GM18519 (cell line): ENCODE results near the gene ENC1.

Source experiments
- ATAC-seq: cut with Tn5 transposase; IDR thresholded peaks from one replicate; pipeline ENCODE4 v1.9.1; 2021; ENCODE audit warnings: mild to moderate bottlenecking, moderate library complexity; ENCODE audit not compliant: unreplicated experiment, low FRiP score

The ENC1 gene

GRCh38 chr5:74616236-74617146 lies 24.0 kb downstream of the ENC1 start:
- no peak for ATAC-seq

GRCh38 chr5:74613283-74613682 lies 27.2 kb downstream of the ENC1 start:
- no peak for ATAC-seq

GRCh38 chr5:74612045-74612444 lies 28.5 kb downstream of the ENC1 start:
- ATAC-seq = no peak

GRCh38 chr5:74608736-74609601 lies 31.6 kb downstream of the ENC1 start:
- ATAC-seq = no peak

GRCh38 chr5:74605759-74606158 lies 34.8 kb downstream of the ENC1 start:
- no peak for ATAC-seq

GRCh38 chr5:74603376-74603775 lies 37.2 kb downstream of the ENC1 start:
- ATAC-seq = no peak

GRCh38 chr5:74599148-74599547 lies 41.4 kb downstream of the ENC1 start:
- ATAC-seq = no peak

- no peak for ATAC-seq
Measured at GRCh38 chr5:74598731-74599130, 41.8 kb downstream of the ENC1 start.

- no peak for ATAC-seq
Measured at GRCh38 chr5:74596927-74597326, 43.6 kb downstream of the ENC1 start.

GRCh38 chr5:74595143-74595925 lies 45.2 kb downstream of the ENC1 start:
- no peak for ATAC-seq

- ATAC-seq = no peak
Measured at GRCh38 chr5:74594137-74595040, 46.1 kb downstream of the ENC1 start.

GRCh38 chr5:74589204-74590056 lies 51.1 kb downstream of the ENC1 start:
- no peak for ATAC-seq

- no peak for ATAC-seq
Measured at GRCh38 chr5:74588415-74588814, 52.1 kb downstream of the ENC1 start.

GRCh38 chr5:74587890-74588289 lies 52.6 kb downstream of the ENC1 start:
- no peak for ATAC-seq

- ATAC-seq = no peak
Measured at GRCh38 chr5:74587300-74587699, 53.2 kb downstream of the ENC1 start.

GRCh38 chr5:74586856-74587255 lies 53.7 kb downstream of the ENC1 start:
- no peak for ATAC-seq

GRCh38 chr5:74582853-74583252 lies 57.7 kb downstream of the ENC1 start:
- no peak for ATAC-seq

- no peak for ATAC-seq
Measured at GRCh38 chr5:74581988-74582365, 58.6 kb downstream of the ENC1 start.

GRCh38 chr5:74580729-74581109 lies 59.8 kb downstream of the ENC1 start:
- ATAC-seq = no peak
